ENCODE results near the gene TMOD1.

TMOD1 gene

GRCh38 chr9:97534961-97535594 is 33.6 kb downstream of the TMOD1 start:
- H3K4me2 ChIP-seq (ENCODE audit: insufficient read depth, low read length): no peak overlapping the region

GRCh38 chr9:97535771-97536170 is 34.3 kb downstream of the TMOD1 start:
- Histone ChIP-seq H3K4me1 (ENCODE audit: insufficient read depth, low read length) (no peaks in the 10 kb centered on the region), H4K20me1 (ENCODE audit: insufficient read depth, low read length) (no peaks in the 10 kb centered on the region), H3K4me3 (ENCODE audit: low read depth in 1 of 2, low read length in 2 of 2) (no peak overlapping the region), H3K27me3 (ENCODE audit: insufficient read depth, low read length, poor library complexity) (peaks cover 16% of the 10 kb centered on the region), H3K36me3 (ENCODE audit: insufficient read depth, low read length) (no peaks in the 10 kb centered on the region), H3K9ac (ENCODE audit: low read depth, low read length) (no peak overlapping the region), H2AFZ (ENCODE audit: low read depth, low read length) (no peak overlapping the region), H3K27ac (ENCODE audit: low read length) (no peak overlapping the region), H3K4me2 (ENCODE audit: insufficient read depth, low read length) (no peak overlapping the region), H3K9me3 (ENCODE audit: insufficient read depth, low read length, severe bottlenecking) (no peaks in the 10 kb centered on the region), H3K79me2 (ENCODE audit: insufficient read depth, low read length) (no peaks in the 10 kb centered on the region)
- ATAC-seq (ENCODE audit: insufficient read depth, low read depth): no peak
- DNase-seq: no peak
- no peak for TF ChIP-seq CTCF (IDR thresholded peaks at IDR 0.05; ENCODE audit: borderline replicate concordance, extremely low read depth, low read length, poor library complexity, severe bottlenecking)
- no peak for TF ChIP-seq EZH2 (IDR thresholded peaks at IDR 0.05; ENCODE audit: borderline replicate concordance, low read depth, low read length, severe bottlenecking)

More at GRCh38 chr9:97534961-97535594, 33.6 kb downstream of the TMOD1 start:
- Histone ChIP-seq H4K20me1 (ENCODE audit: insufficient read depth, low read length) (no peaks in the 10 kb centered on the region), H3K9me3 (ENCODE audit: insufficient read depth, low read length, severe bottlenecking) (no peaks in the 10 kb centered on the region), H3K27me3 (ENCODE audit: insufficient read depth, low read length, poor library complexity) (peaks cover 16% of the 10 kb centered on the region), H3K79me2 (ENCODE audit: insufficient read depth, low read length) (no peaks in the 10 kb centered on the region), H3K9ac (ENCODE audit: low read depth, low read length) (no peak overlapping the region), H3K4me3 (ENCODE audit: low read depth in 1 of 2, low read length in 2 of 2) (no peak overlapping the region), H3K36me3 (ENCODE audit: insufficient read depth, low read length) (no peaks in the 10 kb centered on the region), H3K27ac (ENCODE audit: low read length) (no peak overlapping the region), H2AFZ (ENCODE audit: low read depth, low read length) (no peak overlapping the region), H3K4me1 (ENCODE audit: insufficient read depth, low read length) (no peaks in the 10 kb centered on the region)
- no peak for TF ChIP-seq EZH2 (IDR thresholded peaks at IDR 0.05; ENCODE audit: borderline replicate concordance, low read depth, low read length, severe bottlenecking)
- no peak for TF ChIP-seq CTCF (IDR thresholded peaks at IDR 0.05; ENCODE audit: borderline replicate concordance, extremely low read depth, low read length, poor library complexity, severe bottlenecking)
- ATAC-seq (ENCODE audit: insufficient read depth, low read depth): no peak
- no peak for DNase-seq

- DNase-seq (no peak), ATAC-seq (ENCODE audit: insufficient read depth, low read depth) (no peak)
- no peak overlapping the region for H3K9ac ChIP-seq (ENCODE audit: low read depth, low read length)
- H4K20me1 ChIP-seq (ENCODE audit: insufficient read depth, low read length): no peaks in the 10 kb centered on the region
- no peak overlapping the region for H3K4me2 ChIP-seq (ENCODE audit: insufficient read depth, low read length)
- TF ChIP-seq CTCF (IDR thresholded peaks at IDR 0.05; ENCODE audit: borderline replicate concordance, extremely low read depth, low read length, poor library complexity, severe bottlenecking) (no peak), EZH2 (IDR thresholded peaks at IDR 0.05; ENCODE audit: borderline replicate concordance, low read depth, low read length, severe bottlenecking) (no peak)
- H3K9me3 ChIP-seq (ENCODE audit: insufficient read depth, low read length, severe bottlenecking): no peaks in the 10 kb centered on the region
- no peak overlapping the region for H2AFZ ChIP-seq (ENCODE audit: low read depth, low read length)
- H3K27ac ChIP-seq (ENCODE audit: low read length): no peak overlapping the region
- no peaks in the 10 kb centered on the region for H3K79me2 ChIP-seq (ENCODE audit: insufficient read depth, low read length)
- H3K36me3 ChIP-seq (ENCODE audit: insufficient read depth, low read length): no peaks in the 10 kb centered on the region
- H3K4me1 ChIP-seq (ENCODE audit: insufficient read depth, low read length): no peaks in the 10 kb centered on the region
- peaks cover 16% of the 10 kb centered on the region for H3K27me3 ChIP-seq (ENCODE audit: insufficient read depth, low read length, poor library complexity)
- H3K4me3 ChIP-seq (ENCODE audit: low read depth in 1 of 2, low read length in 2 of 2): no peak overlapping the region
Observed at GRCh38 chr9:97536480-97536879, 35.0 kb downstream of the TMOD1 start.
